Lower leg skin (tissue), 4 donors: ENCODE results near the gene CKAP2. TPM values are rescaled to one million over a fixed set of nuclear protein-coding genes. Genes with fewer than 3 reads are reported as not detected.
A peak's percentile ranks its signal among the peaks of the same experiment; 100 is the strongest.
"Not testable (repeated sequence)": the region's sequence is repeated elsewhere in the genome, so short reads cannot be mapped to it uniquely, and the experiment has no call there.

Experiments used
- DNase-seq, 2 donors: peaks; one replicate each; pipeline ENCODE4 v3.0.0-alpha.2; 2019; ENCODE audit warnings: low spot score in 2 of 2
- H3K4me3 ChIP-seq: fragments of 200-600 bp; sonication (generic); 2 replicates; pipeline ENCODE4 v1.5.1; 2017; ENCODE audit warnings: mild to moderate bottlenecking, low read depth; ENCODE audit not compliant: poor library complexity, severe bottlenecking
- WGBS, 2 donors: methylation state at CpG; one replicate each; pipeline ENCODE4 v1.1.5; 2018; 5-methylcytosine and 5-hydroxymethylcytosine counted together
- intact Hi-C: fragments of 100-400 bp; cut with DNase I; formaldehyde crosslinking; loops from one replicate; pipeline ENCODE4 v1.15.0; 2023; ENCODE audit warnings: low total_unique reads
- total RNA-seq, 4 donors: library from RNA; depleted of rRNA; stranded (reverse); fragments of >200 nt; gene quantifications; one replicate each; pipeline ENCODE4 v1.1.0, GENCODE V29; 2016

CKAP2 gene
- total RNA-seq, 4 donors from 2014 or later: 13.9 to 24.2 (median 22.0) TPM

- 87% methylated on average over 7 of the region's 7 CpGs for WGBS, 2 donors
- intact Hi-C loops, H3K4me3 ChIP-seq, DNase-seq: not testable (repeated sequence)
Measured at GRCh38 chr13:52502277-52502676, 47.0 kb downstream of the CKAP2 start.

GRCh38 chr13:52505843-52506242 is 50.6 kb downstream of the CKAP2 start:
- no CpG with 5 or more reads among the region's 1 CpG for WGBS, 2 donors
- intact Hi-C loops, DNase-seq, H3K4me3 ChIP-seq: not testable (repeated sequence)

GRCh38 chr13:52509532-52509931 is 54.3 kb downstream of the CKAP2 start:
- DNase-seq, intact Hi-C loops, H3K4me3 ChIP-seq: not testable (repeated sequence)
- WGBS, 2 donors: 100% methylated on average over 1 of the region's 6 CpGs; no CpG with 5 or more reads in 1 of the 2 donors

- 100% methylated on average over 3 of the region's 3 CpGs; no CpG with 5 or more reads in 1 of the 2 donors for WGBS, 2 donors
- intact Hi-C loops, DNase-seq, H3K4me3 ChIP-seq: not testable (repeated sequence)
Measured at GRCh38 chr13:52510221-52510797, 55.0 kb downstream of the CKAP2 start.

GRCh38 chr13:52511598-52511997 is 56.3 kb downstream of the CKAP2 start:
- WGBS, 2 donors: 96% methylated on average over 4 of the region's 4 CpGs
- DNase-seq, H3K4me3 ChIP-seq, intact Hi-C loops: not testable (repeated sequence)

DNA sequence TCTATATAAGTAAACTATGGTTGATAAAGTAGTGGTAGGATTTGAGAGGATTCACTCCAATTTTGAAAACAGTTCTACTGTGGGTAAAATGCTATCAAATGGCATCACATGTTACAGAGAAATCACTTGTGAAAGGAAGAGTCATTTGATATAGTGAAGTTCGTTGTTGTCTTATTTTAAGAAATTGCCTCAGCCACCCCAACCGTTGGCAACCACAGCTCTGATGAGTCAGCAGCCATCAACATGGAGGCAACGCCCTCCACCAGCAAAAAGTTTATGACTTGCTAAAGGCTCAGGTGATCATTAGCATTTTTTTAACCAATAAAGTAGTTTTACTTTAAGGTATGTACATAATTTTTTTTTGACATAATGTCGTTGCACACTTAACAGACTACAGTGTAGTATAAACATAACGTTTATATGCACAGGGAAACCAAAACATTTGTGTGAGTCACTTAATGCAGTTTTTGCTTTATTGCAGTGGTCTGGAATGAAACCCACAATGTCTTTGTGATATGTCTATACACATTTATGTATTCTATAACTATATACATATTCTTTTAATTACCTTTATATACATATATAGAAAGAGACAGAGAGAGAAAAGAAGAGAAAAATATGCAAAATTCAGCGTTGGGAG is 58.8 kb downstream of the CKAP2 start:
- intact Hi-C loops, H3K4me3 ChIP-seq: not testable (repeated sequence)
- WGBS, 2 donors: 25 to 37% methylated on average over 5 of the region's 6 CpGs
- DNase-seq: peak in 1 of 2 donors; percentile 43

DNA sequence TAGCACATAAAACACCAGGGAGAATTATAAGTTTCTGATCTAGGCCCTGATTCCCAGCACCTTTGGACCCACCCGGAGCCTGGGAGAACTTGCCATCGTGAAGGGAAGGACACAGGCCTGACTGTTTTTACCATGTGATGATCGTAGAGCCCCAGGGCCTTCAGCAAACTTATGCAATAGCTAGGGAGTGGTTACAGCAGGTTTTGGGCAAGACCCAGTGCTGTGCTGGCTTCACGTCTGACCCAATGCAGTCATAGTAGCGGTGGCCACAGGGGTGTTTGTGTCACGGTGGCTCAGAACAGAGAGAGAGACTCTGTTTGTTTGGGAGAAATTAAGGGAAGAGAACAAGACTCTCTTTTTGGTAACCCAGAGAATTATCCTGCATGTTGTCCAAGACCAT is 68.0 kb downstream of the CKAP2 start:
- H3K4me3 ChIP-seq, DNase-seq, intact Hi-C loops: not testable (repeated sequence)
- WGBS, 2 donors: 46% methylated on average over 2 of the region's 6 CpGs; no CpG with 5 or more reads in 1 of the 2 donors

Other genes with a start within 250 kb of the CKAP2 start
- gene THSD1, start 49.3 kb upstream of the CKAP2 start, total RNA-seq: 1 to 10 TPM; 5.1 to 9.5 (median 6.3) TPM
- gene VPS36, start 4.8 kb upstream of the CKAP2 start, total RNA-seq: 100 to 1,000 TPM in 2 of 4 donors, 10 to 100 TPM in 2; 68.1 to 148 (median 92.6) TPM
- 1 to 10 TPM; 1.8 to 2.8 (median 2.5) TPM for gene HNRNPA1L2, start 187.0 kb downstream of the CKAP2 start, total RNA-seq
- 10 to 100 TPM; 21.2 to 39.0 (median 30.9) TPM for gene SUGT1, start 197.4 kb downstream of the CKAP2 start, total RNA-seq